DMS 273 (cell line): ENCODE measurements around the gene TXNL4B.
A peak's percentile ranks its signal among the peaks of the same experiment; 100 is the strongest.

ENCODE experiments used
- DNase-seq: peaks from one replicate; lab custom pipeline; 2025; ENCODE audit not compliant: unreplicated experiment; lab: John Stamatoyannopoulos, UW

Gene TXNL4B

GRCh38 chr16:72112906-72113615, 19.6 kb upstream of the TXNL4B start:
- no peak for DNase-seq

- DNase-seq, result no peak
Measured at GRCh38 chr16:72112452-72112792, 19.0 kb upstream of the TXNL4B start.

DNA sequence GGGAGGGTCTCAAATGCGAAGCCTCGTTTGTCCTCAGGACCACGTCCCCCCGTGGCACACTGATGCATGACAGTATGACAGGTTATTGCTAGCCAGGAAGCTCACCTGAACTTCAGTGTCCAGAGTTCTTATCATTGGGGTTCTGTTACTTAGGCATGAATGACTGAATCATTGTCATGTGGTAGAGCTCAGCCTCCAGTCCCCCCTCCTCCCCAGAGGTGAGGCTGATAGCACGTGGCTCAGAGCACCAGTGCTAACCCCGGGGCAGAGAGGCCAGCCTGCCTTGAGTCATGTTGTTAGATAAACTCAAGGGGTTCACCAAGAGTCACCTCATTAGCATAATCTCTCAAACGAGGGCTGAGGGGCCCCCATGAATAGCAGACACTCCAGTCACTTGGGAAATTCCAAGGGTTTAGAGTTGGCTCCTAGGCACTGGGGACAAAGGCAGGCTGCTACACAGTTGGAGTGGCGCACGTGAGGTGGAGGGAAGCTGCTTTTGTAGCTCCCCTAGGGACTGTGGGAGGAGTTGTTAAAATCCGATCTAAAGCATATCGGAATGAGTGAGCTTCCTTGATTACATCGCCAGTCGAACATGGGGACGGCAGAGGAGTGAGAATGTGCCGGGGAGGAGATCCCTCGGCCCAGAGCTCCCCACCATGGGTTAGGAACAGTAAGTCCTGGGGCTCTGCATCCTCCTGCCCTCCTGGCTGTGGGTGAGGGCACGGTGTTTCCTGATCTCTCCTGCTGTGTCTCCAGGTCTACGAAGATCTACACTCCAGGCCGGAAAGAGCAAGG, 18.4 kb upstream of the TXNL4B start:
- no peak for DNase-seq

GRCh38 chr16:72110662-72111615, 17.5 kb upstream of the TXNL4B start:
- no peak for DNase-seq

- no peak for DNase-seq
Measured at GRCh38 chr16:72109966-72110530, 16.6 kb upstream of the TXNL4B start.

- DNase-seq, result no peak
Measured at GRCh38 chr16:72109300-72109699, 15.9 kb upstream of the TXNL4B start.

DNA sequence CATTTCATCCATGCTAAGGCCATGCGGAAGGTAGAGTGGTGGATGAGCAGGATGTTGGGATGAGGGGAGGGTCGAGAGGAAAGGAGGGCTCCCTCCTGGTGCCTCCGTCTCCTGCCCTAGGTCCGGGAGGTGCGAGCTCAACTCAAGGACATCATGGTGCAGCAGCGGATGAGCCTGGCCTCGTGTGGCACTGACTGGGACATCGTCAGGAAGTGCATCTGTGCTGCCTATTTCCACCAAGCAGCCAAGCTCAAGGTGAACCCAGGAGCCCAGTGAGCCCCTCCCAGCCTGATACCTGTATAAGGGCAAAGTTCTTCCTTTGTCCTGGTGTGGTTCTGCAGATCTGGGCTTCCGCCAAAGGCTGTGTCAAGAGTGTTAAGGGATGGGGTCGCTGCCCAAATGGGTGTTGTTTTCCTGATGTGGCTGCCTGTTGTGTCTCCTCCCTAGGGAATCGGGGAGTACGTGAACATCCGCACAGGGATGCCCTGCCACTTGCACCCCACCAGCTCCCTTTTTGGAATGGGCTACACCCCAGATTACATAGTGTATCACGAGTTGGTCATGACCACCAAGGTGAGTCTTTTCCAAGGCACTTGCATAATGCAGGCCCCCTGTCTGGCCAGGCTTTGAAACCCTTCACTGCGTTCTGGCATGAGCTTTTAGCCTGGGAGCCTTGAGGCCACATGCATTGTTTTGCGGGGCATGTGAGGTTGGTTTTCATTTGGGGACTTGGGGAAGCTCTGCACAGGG, 15.1 kb upstream of the TXNL4B start:
- DNase-seq, result no peak

- no peak for DNase-seq
Measured at GRCh38 chr16:72107371-72107770, 14.0 kb upstream of the TXNL4B start.

DNA sequence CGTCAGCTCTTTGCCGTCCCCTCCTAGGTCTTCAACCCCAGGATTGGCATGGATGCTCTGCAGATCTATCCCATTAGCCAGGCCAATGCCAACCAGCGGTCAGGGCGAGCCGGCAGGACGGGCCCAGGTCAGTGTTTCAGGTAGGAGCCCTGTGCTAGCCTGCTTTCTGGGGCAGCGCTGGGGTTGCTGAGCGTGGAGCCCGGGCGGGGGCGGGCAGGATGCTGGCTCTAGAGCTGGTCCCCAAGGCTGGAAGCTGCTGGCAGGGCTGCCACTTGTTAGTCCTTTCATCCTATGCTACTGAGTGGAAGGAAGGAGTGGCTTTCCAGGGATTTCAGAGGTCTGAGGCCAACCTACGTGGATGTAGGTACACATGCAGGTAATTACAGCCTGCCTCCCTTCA, 12.6 kb upstream of the TXNL4B start:
- no peak for DNase-seq

- DNase-seq, result no peak
Measured at GRCh38 chr16:72104905-72105304, 11.5 kb upstream of the TXNL4B start.

DNA sequence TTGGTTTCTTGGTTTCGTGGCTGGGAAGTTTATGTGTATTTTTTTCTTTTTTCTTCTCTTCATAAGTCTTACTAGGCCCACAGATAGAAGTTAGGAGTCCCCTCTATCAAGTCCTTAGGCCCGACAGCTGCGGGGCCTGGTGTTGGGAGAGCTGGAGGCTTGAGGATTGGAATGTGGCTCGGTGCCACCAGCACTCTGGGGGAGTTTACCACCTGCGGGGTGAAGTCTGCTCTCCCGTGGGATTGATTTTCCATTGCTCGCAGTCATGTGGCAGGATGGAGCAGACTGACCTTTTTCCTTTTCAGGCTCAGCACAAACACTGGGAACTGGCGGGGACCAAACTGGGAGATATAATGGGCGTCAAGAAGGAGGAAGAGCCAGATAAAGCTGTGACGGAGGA, 7.8 kb upstream of the TXNL4B start:
- no peak for DNase-seq

DNA sequence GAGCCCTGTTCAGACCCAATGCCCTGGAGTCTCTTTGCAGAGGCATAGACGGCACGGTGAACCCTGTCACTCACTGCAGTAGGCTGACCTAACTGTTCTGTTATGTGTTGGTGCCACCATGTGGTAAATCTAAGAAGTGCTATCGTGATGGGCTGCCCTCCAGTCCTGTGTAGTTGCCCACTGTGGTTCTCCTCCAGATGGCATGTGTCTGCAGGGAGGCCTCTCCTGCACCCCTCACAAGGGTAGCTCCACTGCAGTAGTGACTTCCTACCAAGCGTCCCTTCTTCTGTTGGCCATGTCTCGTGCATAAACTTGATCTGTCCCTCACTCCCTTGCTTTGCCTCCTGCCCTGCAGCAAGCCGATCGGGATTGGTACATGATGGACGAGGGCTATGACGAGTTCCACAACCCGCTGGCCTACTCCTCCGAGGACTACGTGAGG, 6.0 kb upstream of the TXNL4B start:
- DNase-seq, result peak; percentile 84

- DNase-seq, result no peak
Measured at GRCh38 chr16:72098936-72099335, 5.5 kb upstream of the TXNL4B start.

DNA sequence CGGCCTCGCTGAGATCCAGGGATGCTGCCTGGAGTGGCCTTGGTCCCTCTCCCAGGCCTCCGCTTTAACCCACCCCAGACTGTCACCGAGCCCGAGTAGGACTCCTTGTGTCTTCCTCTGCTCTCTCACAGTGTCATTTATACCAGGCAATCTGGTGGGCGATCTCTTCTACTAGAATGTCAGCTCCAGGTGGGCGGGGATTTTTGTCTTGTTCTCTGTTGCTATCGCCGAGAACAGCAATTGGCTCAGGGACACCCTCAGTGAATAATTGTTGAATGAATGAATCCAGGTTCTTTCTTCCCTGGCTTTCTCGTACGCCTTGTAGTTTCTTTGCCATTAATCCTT, 818 bp upstream of the TXNL4B start:
- DNase-seq, result peak; percentile 47

DNA sequence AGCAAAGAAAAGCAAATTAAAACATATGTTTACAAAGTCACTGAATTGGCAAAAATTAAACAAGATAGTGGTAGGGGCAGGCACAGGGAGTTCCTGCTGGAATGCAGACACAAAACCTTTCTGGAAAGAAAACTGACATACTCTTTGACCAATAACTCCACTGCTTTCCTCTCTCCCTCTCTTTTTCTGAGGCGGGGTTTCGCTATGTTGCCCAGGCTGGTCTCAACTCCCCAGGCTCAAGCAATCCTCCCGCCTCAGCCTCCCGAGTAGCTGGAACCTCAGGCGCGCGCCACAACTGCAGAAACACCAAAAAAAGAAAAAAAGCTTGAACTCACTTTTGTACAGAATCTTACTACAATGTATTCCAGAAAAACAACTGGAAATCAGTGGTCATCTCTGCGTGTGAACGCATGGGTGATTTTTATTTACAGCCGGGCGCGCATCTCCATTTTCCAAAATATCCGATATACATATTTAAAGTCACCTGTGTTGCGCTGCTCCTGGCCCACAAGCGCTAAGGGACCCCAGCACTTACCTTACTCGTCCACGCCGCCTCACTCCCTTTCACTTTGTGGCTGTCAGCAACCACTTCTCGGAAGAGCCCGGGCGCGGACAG, 480 bp downstream of the TXNL4B start:
- DNase-seq, result peak; percentile 75

DNA sequence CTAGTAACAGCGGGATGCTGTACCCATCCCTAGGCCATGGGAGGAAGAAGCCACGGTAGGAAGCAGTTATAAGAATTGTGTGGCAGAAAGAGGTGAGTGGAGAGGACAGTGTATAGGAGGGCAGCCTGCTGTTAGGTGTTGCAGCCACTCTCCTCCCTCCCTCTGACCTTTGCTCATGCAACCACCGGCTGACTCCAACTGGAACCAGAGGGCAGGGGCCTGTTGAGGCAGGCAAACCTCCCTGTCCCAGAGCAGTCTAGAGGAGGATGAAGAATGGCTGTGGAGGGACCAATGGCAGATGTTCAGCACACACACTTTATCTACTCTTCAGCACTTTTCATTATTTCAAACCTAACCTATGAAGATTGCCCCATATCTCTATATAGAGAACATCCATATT, 2.2 kb downstream of the TXNL4B start:
- DNase-seq, result no peak

GRCh38 chr16:72085002-72085401, 8.4 kb downstream of the TXNL4B start:
- no peak for DNase-seq

DNA sequence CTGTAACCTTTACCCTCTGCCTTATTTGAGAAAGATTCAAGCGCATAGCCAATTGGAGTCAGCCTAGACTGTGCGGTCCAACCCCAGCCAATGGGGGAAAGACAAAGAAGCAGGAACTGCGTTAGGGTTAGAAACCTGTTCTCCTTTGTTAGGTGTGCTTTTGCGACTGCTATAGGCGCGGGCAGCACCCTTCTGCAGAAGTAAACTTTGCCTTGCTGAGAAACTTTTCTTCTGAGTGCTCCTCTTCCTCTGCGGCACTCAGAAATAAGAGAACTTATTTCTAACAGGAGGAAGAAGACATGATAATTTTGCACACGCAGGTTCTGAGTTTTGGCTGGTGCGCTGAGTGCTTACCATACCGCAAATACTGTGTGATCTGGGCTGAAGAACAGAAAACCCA, 9.0 kb downstream of the TXNL4B start:
- no peak for DNase-seq

DNA sequence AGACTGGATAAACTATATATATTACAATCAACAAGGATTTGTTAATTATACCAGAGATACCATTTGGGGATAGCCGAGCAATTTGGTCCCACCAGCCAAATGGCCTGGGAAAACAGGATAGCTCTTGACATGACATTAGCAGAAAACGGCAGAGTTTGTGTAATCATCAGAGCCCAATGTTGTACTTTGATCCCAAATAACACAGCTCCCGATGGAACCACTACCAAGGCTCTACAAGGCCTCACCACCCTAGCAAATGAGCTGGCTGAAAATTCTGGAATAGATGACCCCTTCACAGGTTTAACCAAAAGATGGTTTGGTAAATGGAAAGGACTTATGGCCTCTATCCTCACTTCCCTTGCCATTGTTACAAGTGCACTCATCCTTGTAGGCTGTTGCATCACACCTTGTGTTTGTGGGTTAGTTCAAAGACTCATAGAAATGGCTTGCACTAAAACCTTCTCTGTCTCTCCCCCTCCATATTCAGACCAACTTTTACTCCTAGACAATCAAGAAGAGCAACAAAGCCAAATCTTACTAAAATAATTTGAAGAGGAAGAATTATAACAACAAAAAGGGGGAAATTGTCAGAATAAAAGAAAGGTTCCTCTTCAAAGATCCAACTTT, 9.5 kb downstream of the TXNL4B start:
- DNase-seq, result no peak
